ENCODE measurements around the gene SINHCAF. TPM values are rescaled to one million over a fixed set of nuclear protein-coding genes. Genes with fewer than 3 reads are reported as not detected.

The SINHCAF gene
- total and polyA plus RNA-seq, 2 of the 8 experiments (the other 6 are each of a cell fraction or from before 2014, with no cell fraction given), result 138 to 576 TPM

DNA sequence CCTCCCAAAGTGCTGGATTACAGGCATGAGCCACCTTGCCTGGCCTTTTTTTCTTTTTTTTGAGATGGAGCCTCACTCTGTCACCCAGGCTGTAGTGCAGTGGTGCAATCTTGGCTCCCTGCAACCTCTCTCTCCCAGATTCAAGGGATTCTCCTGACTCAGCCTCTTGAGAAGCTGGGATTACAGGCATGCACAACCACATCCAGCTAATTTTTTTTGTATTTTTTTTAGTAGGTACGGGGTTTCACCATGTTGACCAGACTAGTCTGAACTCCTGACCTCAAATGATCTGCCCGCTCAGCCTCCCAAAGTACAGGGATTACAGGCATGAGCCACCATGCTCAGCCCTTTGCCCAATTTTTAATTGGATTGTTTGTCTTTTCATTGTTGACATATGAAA is 58.0 kb downstream of the SINHCAF start (continued):
- TF ChIP-seq SUZ12 (IDR thresholded peaks at IDR 0.05; ENCODE audit: low read length) (no peak), CTBP2 (IDR thresholded peaks at IDR 0.05; ENCODE audit: borderline replicate concordance, insufficient read depth, insufficient read length, low read length) (no peak), FOSL1 (IDR thresholded peaks at IDR 0.05; ENCODE audit: insufficient read depth, low read depth, low read length) (no peak), RXRA (IDR thresholded peaks at IDR 0.05; ENCODE audit: insufficient read depth, low read depth, low read length) (no peak), CHD1 (IDR thresholded peaks at IDR 0.05; ENCODE audit: low read depth, low read length) (no peak)
